Measurements from ENCODE around the gene MLN.

Gene MLN

DNA sequence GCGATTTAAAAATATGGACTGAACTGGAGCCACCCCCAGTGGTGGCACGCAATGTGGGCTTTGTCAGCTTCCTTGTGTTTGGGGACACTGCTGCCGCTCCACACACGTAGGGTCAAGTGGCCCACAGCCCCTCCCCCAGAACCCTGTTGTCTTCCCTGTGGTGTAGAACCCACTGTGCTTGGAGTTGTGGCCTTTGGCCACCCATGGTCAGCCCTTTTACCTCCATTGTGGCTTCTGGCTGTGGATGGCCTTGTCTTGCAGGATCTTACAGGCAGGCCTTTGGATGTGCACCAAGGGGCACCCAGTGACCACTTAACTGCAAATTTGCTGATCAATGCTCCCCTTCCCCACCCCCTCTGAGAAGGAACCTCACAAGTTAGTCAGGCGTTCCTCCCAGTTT is 12.9 kb downstream of the MLN start:
- H3K27ac ChIP-seq = no peak overlapping the region
- peaks cover 10% of the 10 kb centered on the region; the same call in 1 of the 2 replicates for H3K36me3 ChIP-seq
- H4K20me1 ChIP-seq = peaks cover 24% of the 10 kb centered on the region
- peaks cover 40% of the 10 kb centered on the region for H3K4me1 ChIP-seq
- H3K4me3 ChIP-seq = no peak overlapping the region
- H3K9me3 ChIP-seq = no peaks in the 10 kb centered on the region
- no peaks in the 10 kb centered on the region for H3K27me3 ChIP-seq
- H3K9ac ChIP-seq = no peak overlapping the region
- peak overlapping the region; percentile 8; the same call in 1 of the 2 replicates for H3K4me2 ChIP-seq
- TF ChIP-seq Cebpa-rat (IDR thresholded peaks at IDR 0.05) = no peak

GRCh38 chr6:33790379-33790778 is 13.4 kb downstream of the MLN start:
- no peak overlapping the region for H3K4me2 ChIP-seq
- H3K27me3 ChIP-seq = no peaks in the 10 kb centered on the region
- no peak overlapping the region for H3K4me3 ChIP-seq
- no peak for TF ChIP-seq Cebpa-rat (IDR thresholded peaks at IDR 0.05)
- no peak overlapping the region for H3K27ac ChIP-seq
- H4K20me1 ChIP-seq = peaks cover 30% of the 10 kb centered on the region
- peaks cover 46% of the 10 kb centered on the region for H3K4me1 ChIP-seq
- H3K36me3 ChIP-seq = peaks cover 15% of the 10 kb centered on the region; the same call in 1 of the 2 replicates
- H3K9me3 ChIP-seq = no peaks in the 10 kb centered on the region
- H3K9ac ChIP-seq = no peak overlapping the region

- Histone ChIP-seq H3K27ac (peak overlapping the region; percentile 98; the same call in 1 of the 2 replicates), H3K4me1 (peaks cover 51% of the 10 kb centered on the region), H3K9me3 (no peaks in the 10 kb centered on the region), H3K9ac (no peak overlapping the region), H3K36me3 (peaks cover 24% of the 10 kb centered on the region), H4K20me1 (peaks cover 38% of the 10 kb centered on the region), H3K27me3 (no peaks in the 10 kb centered on the region), H3K4me2 (peak overlapping the region; percentile 83), H3K4me3 (peak overlapping the region; percentile 96)
- no peak for TF ChIP-seq Cebpa-rat (IDR thresholded peaks at IDR 0.05)
Measured at GRCh38 chr6:33789550-33789895, 14.3 kb downstream of the MLN start.

DNA sequence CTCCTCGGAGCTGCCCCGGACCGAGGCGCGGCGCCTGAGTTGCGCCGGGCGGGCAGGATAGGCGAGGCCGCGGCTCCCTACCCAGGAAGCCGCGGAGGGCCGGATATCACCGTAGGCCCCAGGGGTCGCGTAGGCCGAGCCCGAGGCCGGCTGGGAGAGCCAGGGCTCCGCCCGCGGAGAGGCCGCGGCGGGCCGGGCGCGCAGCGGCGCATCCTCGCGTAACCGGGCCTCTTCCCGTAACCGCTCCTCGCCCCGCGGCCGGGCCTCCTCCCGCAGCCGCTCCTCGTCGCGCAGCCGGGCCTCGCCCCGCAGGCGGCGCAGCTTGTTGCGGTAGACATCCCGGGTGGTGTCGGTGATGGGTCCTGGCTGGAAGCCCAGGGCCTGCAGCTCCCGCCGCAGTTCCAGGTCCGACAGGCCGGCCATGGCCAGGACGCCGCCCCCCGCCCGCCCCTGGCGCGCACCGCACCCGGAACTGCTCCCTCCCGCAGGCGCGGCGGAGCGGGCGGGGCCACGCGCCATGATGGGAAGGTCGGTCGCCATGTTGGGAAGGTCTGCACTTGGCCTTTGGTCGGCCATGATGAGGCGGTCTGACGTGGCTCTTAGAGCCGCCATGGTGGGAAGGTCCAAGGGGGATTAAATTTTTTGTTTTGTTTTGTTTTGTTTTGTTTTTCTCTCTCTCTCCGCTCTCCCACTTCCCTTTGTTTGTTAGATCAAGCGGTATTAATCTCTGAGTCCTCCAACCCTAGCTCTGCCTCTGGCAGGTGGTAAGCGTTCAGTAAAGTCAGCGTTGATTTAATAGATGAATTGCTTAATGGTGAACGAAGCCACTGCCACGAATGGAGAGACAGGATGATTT is 14.9 kb downstream of the MLN start, which contains the start of gene LEMD2:
Gene LEMD2 (minus strand): TSS at position 437 of the 856 bp plus-strand sequence. CDS start 14 bp downstream, at position 423.
- H4K20me1 ChIP-seq = peaks cover 42% of the 10 kb centered on the region
- H3K27ac ChIP-seq = peak within 1 kb of the TSS; percentile 98
- H3K4me2 ChIP-seq = peak within 1 kb of the TSS; percentile 83
- no peaks in the 10 kb centered on the region for H3K27me3 ChIP-seq
- TF ChIP-seq Cebpa-rat (IDR thresholded peaks at IDR 0.05) = no peak
- no peaks in the 10 kb centered on the region for H3K9me3 ChIP-seq
- H3K9ac ChIP-seq = peak within 1 kb of the TSS; percentile 99
- peaks cover 51% of the 10 kb centered on the region for H3K4me1 ChIP-seq
- peaks cover 29% of the 10 kb centered on the region for H3K36me3 ChIP-seq
- H3K4me3 ChIP-seq = peak within 1 kb of the TSS; percentile 96

DNA sequence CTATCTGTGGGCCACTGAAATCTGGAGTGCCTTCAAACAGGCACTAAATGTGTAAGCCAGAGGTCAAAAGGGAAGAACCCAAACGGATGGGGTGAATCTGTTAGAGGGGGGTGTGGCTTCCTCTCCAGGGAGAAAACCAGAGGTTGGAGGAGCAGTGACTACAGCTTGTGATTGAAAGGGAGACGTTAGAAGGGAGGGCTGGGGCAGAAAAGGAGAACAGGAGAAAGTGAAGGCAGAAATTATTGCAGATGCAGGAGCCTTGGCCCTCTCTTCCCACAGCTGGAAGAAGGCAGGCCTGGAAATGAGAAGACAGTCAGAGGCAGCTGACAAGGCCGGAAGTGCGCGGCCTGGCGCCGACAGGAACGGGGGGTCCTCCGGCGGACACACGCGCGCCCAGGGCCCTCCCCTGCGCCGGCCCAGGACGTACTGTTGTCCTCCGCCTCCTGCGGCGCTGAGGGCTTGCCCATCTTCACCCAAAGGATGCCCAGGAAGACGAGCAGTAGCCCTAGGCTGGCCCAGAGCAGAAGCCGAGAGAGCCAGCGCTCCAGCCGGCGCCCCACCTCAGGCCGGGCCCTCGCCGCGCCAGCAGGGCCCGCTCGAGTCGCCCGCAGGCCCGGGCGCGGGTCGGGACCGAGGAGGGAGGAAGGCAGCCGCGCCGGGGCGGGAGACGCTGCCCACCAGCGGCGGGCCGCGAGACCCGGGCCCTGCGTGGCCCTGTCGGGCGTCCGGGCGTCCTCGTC is 15.7 kb downstream of the MLN start:
- Histone ChIP-seq H4K20me1 (peaks cover 50% of the 10 kb centered on the region), H3K27ac (peak overlapping the region; percentile 98), H3K9ac (peak overlapping the region; percentile 99), H3K4me3 (peak overlapping the region; percentile 96), H3K4me2 (peak overlapping the region; percentile 83), H3K9me3 (no peaks in the 10 kb centered on the region), H3K4me1 (peaks cover 51% of the 10 kb centered on the region), H3K27me3 (no peaks in the 10 kb centered on the region), H3K36me3 (peaks cover 37% of the 10 kb centered on the region)
- TF ChIP-seq Cebpa-rat (IDR thresholded peaks at IDR 0.05) = no peak

DNA sequence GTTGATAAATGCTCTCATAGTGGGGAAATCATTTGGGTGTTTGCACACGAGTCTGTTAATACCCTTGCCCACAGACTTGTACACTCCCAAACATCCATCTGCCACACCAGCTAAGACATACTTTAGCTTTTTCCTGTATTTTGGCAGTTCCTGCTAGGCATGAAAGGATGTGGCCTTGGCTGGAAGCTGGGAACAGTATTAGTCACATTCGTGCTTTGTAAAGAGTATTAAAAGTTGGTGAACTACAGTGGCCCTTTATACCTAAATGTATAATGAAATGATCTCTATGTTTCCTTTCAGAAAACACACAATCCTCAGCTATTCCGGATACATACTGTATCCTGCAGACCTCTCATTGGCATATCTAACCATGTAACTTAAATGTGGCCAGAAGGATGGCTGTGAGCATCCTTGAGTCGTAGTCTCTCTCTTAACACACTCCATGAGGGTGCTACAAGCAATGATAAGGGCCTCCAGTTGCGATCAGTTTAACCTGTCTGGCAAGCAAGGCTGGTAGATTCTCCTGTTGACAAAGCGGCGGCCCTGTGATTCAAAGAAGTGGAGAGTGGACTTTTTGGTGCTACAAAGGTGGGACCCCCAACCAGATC is 16.4 kb downstream of the MLN start:
- Histone ChIP-seq H3K4me3 (peak overlapping the region; percentile 96), H3K4me1 (peaks cover 57% of the 10 kb centered on the region), H3K27me3 (no peaks in the 10 kb centered on the region), H3K27ac (0 out of 2 replicates have a peak overlapping the region, but pooled peaks have one; percentile 98), H3K36me3 (peaks cover 44% of the 10 kb centered on the region), H3K9ac (peak overlapping the region; percentile 99), H3K4me2 (peak overlapping the region; percentile 83), H4K20me1 (peaks cover 57% of the 10 kb centered on the region), H3K9me3 (no peaks in the 10 kb centered on the region)
- TF ChIP-seq Cebpa-rat (IDR thresholded peaks at IDR 0.05) = no peak

- Histone ChIP-seq H3K4me1 (peaks cover 64% of the 10 kb centered on the region), H3K27ac (no peak overlapping the region), H3K27me3 (no peaks in the 10 kb centered on the region), H3K9me3 (no peaks in the 10 kb centered on the region), H3K4me2 (peak overlapping the region; percentile 83), H3K9ac (peak overlapping the region; percentile 99), H3K4me3 (no peak overlapping the region), H4K20me1 (peaks cover 64% of the 10 kb centered on the region), H3K36me3 (peaks cover 51% of the 10 kb centered on the region)
- TF ChIP-seq Cebpa-rat (IDR thresholded peaks at IDR 0.05) = no peak
Measured at GRCh38 chr6:33786736-33787135, 17.1 kb downstream of the MLN start.

GRCh38 chr6:33785778-33786177 is 18.0 kb downstream of the MLN start:
- Histone ChIP-seq H3K9ac (peak overlapping the region; percentile 99), H3K27ac (no peak overlapping the region), H4K20me1 (peaks cover 74% of the 10 kb centered on the region), H3K4me3 (no peak overlapping the region), H3K4me2 (peak overlapping the region; percentile 83), H3K9me3 (no peaks in the 10 kb centered on the region), H3K27me3 (no peaks in the 10 kb centered on the region), H3K4me1 (peaks cover 64% of the 10 kb centered on the region), H3K36me3 (peaks cover 60% of the 10 kb centered on the region)
- TF ChIP-seq Cebpa-rat (IDR thresholded peaks at IDR 0.05) = no peak

DNA sequence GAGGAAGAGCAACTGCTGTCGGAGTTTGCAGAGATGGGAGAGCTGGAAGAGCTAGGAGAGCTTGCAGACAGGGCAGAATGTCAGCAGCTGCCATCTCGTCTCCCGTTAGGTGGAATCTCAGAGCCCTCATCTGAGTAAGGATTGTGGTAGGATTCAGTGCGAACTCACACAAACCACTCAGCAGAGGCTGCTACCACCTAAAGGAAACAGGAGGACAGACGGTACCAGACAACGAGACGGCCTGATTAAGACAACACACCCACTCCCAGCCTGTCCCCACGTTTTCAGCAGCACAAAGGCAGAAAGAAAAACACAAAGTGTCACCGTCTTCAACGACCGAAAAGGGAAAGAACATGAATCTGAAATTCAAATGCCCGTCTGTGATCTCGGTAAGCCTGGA is 19.0 kb downstream of the MLN start:
- TF ChIP-seq Cebpa-rat (IDR thresholded peaks at IDR 0.05) = no peak
- no peaks in the 10 kb centered on the region for H3K27me3 ChIP-seq
- H3K9me3 ChIP-seq = no peaks in the 10 kb centered on the region
- H3K4me2 ChIP-seq = 0 out of 2 replicates have a peak overlapping the region, but pooled peaks have one; percentile 83
- peaks cover 70% of the 10 kb centered on the region for H3K4me1 ChIP-seq
- H3K36me3 ChIP-seq = peaks cover 70% of the 10 kb centered on the region
- H4K20me1 ChIP-seq = peaks cover 84% of the 10 kb centered on the region
- no peak overlapping the region for H3K4me3 ChIP-seq
- no peak overlapping the region for H3K27ac ChIP-seq
- peak overlapping the region; percentile 99; the same call in 1 of the 2 replicates for H3K9ac ChIP-seq

All from BLaER1 (cell line).